NK-92 treated with Interleukin-12 subunit alpha and Interleukin-12 subunit beta, amount 100 ng/mL, for 24 hours (cell line): ENCODE results near the gene ADCY1.

Experiments used
- DNase-seq: peaks from one replicate; lab custom pipeline; 2025; lab: John Stamatoyannopoulos, UW

Gene ADCY1

GRCh38 chr7:45593121-45593541 is 19.0 kb downstream of the ADCY1 start:
- DNase-seq, result no peak

- DNase-seq, result no peak
These were observed 19.7 kb downstream of the ADCY1 start for GRCh38 chr7:45593877-45594276.

GRCh38 chr7:45594745-45595535 is 20.8 kb downstream of the ADCY1 start:
- no peak for DNase-seq

- DNase-seq, result no peak
These were observed 21.9 kb downstream of the ADCY1 start for GRCh38 chr7:45595809-45596664.

GRCh38 chr7:45596665-45597095 is 22.5 kb downstream of the ADCY1 start:
- no peak for DNase-seq

- DNase-seq, result no peak
These were observed 23.3 kb downstream of the ADCY1 start for GRCh38 chr7:45597286-45597984.

GRCh38 chr7:45598886-45599520 is 24.8 kb downstream of the ADCY1 start:
- no peak for DNase-seq

GRCh38 chr7:45599851-45600706 is 25.9 kb downstream of the ADCY1 start:
- no peak for DNase-seq

GRCh38 chr7:45601094-45601493 is 26.9 kb downstream of the ADCY1 start:
- DNase-seq, result no peak

GRCh38 chr7:45601816-45602540 is 27.8 kb downstream of the ADCY1 start:
- no peak for DNase-seq

GRCh38 chr7:45606050-45606449 is 31.9 kb downstream of the ADCY1 start:
- DNase-seq, result no peak

GRCh38 chr7:45606931-45607330 is 32.8 kb downstream of the ADCY1 start:
- DNase-seq, result no peak

- no peak for DNase-seq
These were observed 35.0 kb downstream of the ADCY1 start for GRCh38 chr7:45609180-45609579.

GRCh38 chr7:45610019-45610418 is 35.9 kb downstream of the ADCY1 start:
- no peak for DNase-seq

GRCh38 chr7:45610660-45611299 is 36.6 kb downstream of the ADCY1 start:
- no peak for DNase-seq

- no peak for DNase-seq
These were observed 43.0 kb downstream of the ADCY1 start for GRCh38 chr7:45617166-45617565.

- no peak for DNase-seq
These were observed 47.9 kb downstream of the ADCY1 start for GRCh38 chr7:45622058-45622457.

- no peak for DNase-seq
These were observed 49.0 kb downstream of the ADCY1 start for GRCh38 chr7:45623157-45623556.

- DNase-seq, result no peak
These were observed 49.7 kb downstream of the ADCY1 start for GRCh38 chr7:45623740-45624391.
